H9 (cell line): Measurements from ENCODE around the gene METTL14. TPM values are rescaled to one million over a fixed set of nuclear protein-coding genes. Genes with fewer than 3 reads are reported as not detected.

Experiments used
- DNase-seq: peaks from one replicate; pipeline ENCODE4 v3.0.0-alpha.2; 2017
- H2AFZ ChIP-seq: one replicate; pipeline ENCODE4 v1.6.1; 2013; ENCODE audit warnings: mild to moderate bottlenecking, low read length, control low read depth, moderate library complexity
- H2AK5ac ChIP-seq: 2 replicates; pipeline ENCODE4 v1.6.1; 2013; ENCODE audit warnings: low read length, control low read depth, mixed read lengths; ENCODE audit not compliant: insufficient read length
- H2BK120ac ChIP-seq: one replicate; pipeline ENCODE4 v1.6.1; 2013; ENCODE audit warnings: low read depth, mild to moderate bottlenecking, low read length, control low read depth, inconsistent platforms; ENCODE audit not compliant: poor library complexity, severe bottlenecking
- H2BK12ac ChIP-seq: 2 replicates; pipeline ENCODE4 v1.6.1; 2013; ENCODE audit warnings: low read length, control low read depth, mixed read lengths, low read depth; ENCODE audit not compliant: insufficient read length
- H2BK15ac ChIP-seq: 2 replicates; pipeline ENCODE4 v1.6.1; 2013; ENCODE audit warnings: low read depth, low read length, control low read depth
- H2BK20ac ChIP-seq: one replicate; pipeline ENCODE4 v1.6.1; 2013; ENCODE audit warnings: low read depth, mild to moderate bottlenecking, low read length, control low read depth, inconsistent platforms; ENCODE audit not compliant: poor library complexity, severe bottlenecking
- H2BK5ac ChIP-seq: 2 replicates; pipeline ENCODE4 v1.6.1; 2013; ENCODE audit warnings: low read length, control low read depth, mixed read lengths; ENCODE audit not compliant: insufficient read length
- H3K14ac ChIP-seq: 2 replicates; pipeline ENCODE4 v1.6.1; 2013; ENCODE audit warnings: low read length, control low read depth; ENCODE audit not compliant: insufficient read depth
- H3K18ac ChIP-seq: 2 replicates; pipeline ENCODE4 v1.6.1; 2013; ENCODE audit warnings: low read depth, mild to moderate bottlenecking, mixed read lengths, low read length, control low read depth; ENCODE audit not compliant: insufficient read length
- H3K23ac ChIP-seq: 2 replicates; pipeline ENCODE4 v1.6.1; 2013; ENCODE audit warnings: low read length, control low read depth, mixed read lengths, low read depth; ENCODE audit not compliant: insufficient read length
- H3K23me2 ChIP-seq: 2 replicates; pipeline ENCODE4 v1.6.1; 2013; ENCODE audit warnings: low read depth, mild to moderate bottlenecking, mixed read lengths, low read length, control low read depth; ENCODE audit not compliant: insufficient read length, poor library complexity, severe bottlenecking
- H3K27ac ChIP-seq: 2 replicates; pipeline ENCODE4 v1.5.1; 2013; ENCODE audit warnings: low read length, control low read depth, mixed read lengths, low read depth; ENCODE audit not compliant: insufficient read length
- H3K27me3 ChIP-seq: 2 replicates; pipeline ENCODE4 v1.6.1; 2013; ENCODE audit warnings: low read length, control low read depth, inconsistent platforms; ENCODE audit not compliant: insufficient read depth
- H3K4ac ChIP-seq: 2 replicates; pipeline ENCODE4 v1.6.1; 2013; ENCODE audit warnings: low read depth, mild to moderate bottlenecking, control low read depth, inconsistent platforms, low read length, moderate library complexity
- H3K4me1 ChIP-seq: 2 replicates; pipeline ENCODE4 v1.6.1; 2013; ENCODE audit warnings: low read length, control low read depth, inconsistent platforms; ENCODE audit not compliant: insufficient read depth
- H3K4me2 ChIP-seq: 2 replicates; pipeline ENCODE4 v1.6.1; 2013; ENCODE audit warnings: low read length, control low read depth, mixed read lengths; ENCODE audit not compliant: insufficient read length, insufficient read depth
- H3K56ac ChIP-seq: 2 replicates; pipeline ENCODE4 v1.6.1; 2013; ENCODE audit warnings: low read depth, mild to moderate bottlenecking, mixed read lengths, low read length, control low read depth; ENCODE audit not compliant: insufficient read length
- H3K79me1 ChIP-seq: 2 replicates; pipeline ENCODE4 v1.6.1; 2013; ENCODE audit warnings: low read depth, mild to moderate bottlenecking, moderate library complexity, low read length, control low read depth, inconsistent platforms; ENCODE audit not compliant: insufficient read depth, poor library complexity, severe bottlenecking
- H3K79me2 ChIP-seq: 2 replicates; pipeline ENCODE4 v1.6.1; 2013; ENCODE audit warnings: low read length, control low read depth, inconsistent platforms; ENCODE audit not compliant: insufficient read depth
- H3K9ac ChIP-seq: 2 replicates; pipeline ENCODE4 v1.6.1; 2013; ENCODE audit warnings: low read length, control low read depth, mixed read lengths; ENCODE audit not compliant: insufficient read length; ENCODE audit errors: extremely low read depth
- H3K9me3 ChIP-seq: one replicate; pipeline ENCODE4 v1.6.1; 2013; ENCODE audit warnings: low read depth, low read length, inconsistent platforms; ENCODE audit not compliant: control insufficient read depth
- H3T11ph ChIP-seq: one replicate; pipeline ENCODE4 v1.6.1; 2013; ENCODE audit warnings: mild to moderate bottlenecking, low read length, control low read depth, inconsistent platforms
- H4K20me1 ChIP-seq: one replicate; pipeline ENCODE4 v1.6.1; 2013; ENCODE audit not compliant: control insufficient read depth, insufficient read length, insufficient read depth
- H4K5ac ChIP-seq: 2 replicates; pipeline ENCODE4 v1.6.1; 2013; ENCODE audit warnings: low read depth, mild to moderate bottlenecking, mixed read lengths, low read length, control low read depth; ENCODE audit not compliant: insufficient read length
- H4K8ac ChIP-seq: replicated peaks from 2 replicates; pipeline ENCODE4 v1.6.1; 2013; ENCODE audit warnings: low read length, control low read depth, mixed read lengths, low read depth; ENCODE audit not compliant: insufficient read length
- H4K91ac ChIP-seq: 2 replicates; pipeline ENCODE4 v1.6.1; 2013; ENCODE audit warnings: low read depth, mild to moderate bottlenecking, moderate library complexity, mixed read lengths, low read length, control low read depth; ENCODE audit not compliant: insufficient read length
- H3K27ac Mint-ChIP-seq, 3 experiments: 2 replicates in 2 of 3; 3 replicates in 1 of 3; pipeline ENCODE4 v1.8.0; 2020 to 2021; ENCODE audit warnings: mixed read lengths in 3 of 3, mild to moderate bottlenecking in 1 of 3, moderate library complexity in 1 of 3
- H3K27me3 Mint-ChIP-seq: 2 replicates; pipeline ENCODE4 v1.8.0; 2021; ENCODE audit warnings: low read depth, mild to moderate bottlenecking, moderate library complexity, mixed read lengths
- H3K36me3 Mint-ChIP-seq, 3 experiments: 2 replicates in 2 of 3; 3 replicates in 1 of 3; pipeline ENCODE4 v1.8.0; 2020 to 2021; ENCODE audit warnings: low read depth in 3 of 3, mixed read lengths in 3 of 3; ENCODE audit not compliant: insufficient read depth in 1 of 3
- H3K4me1 Mint-ChIP-seq, 2 experiments: 2 replicates each; pipeline ENCODE4 v1.8.0; 2020; ENCODE audit warnings: mixed read lengths in 2 of 2
- H3K4me3 Mint-ChIP-seq, 2 experiments: 2 replicates in 1 of 2; 3 replicates in 1 of 2; pipeline ENCODE4 v1.8.0; 2020 to 2021; ENCODE audit warnings: mild to moderate bottlenecking in 2 of 2, mixed read lengths in 2 of 2, moderate library complexity in 1 of 2
- H3K9me3 Mint-ChIP-seq, 2 experiments: 2 replicates in 1 of 2; 3 replicates in 1 of 2; pipeline ENCODE4 v1.8.0; 2020; ENCODE audit warnings: mild to moderate bottlenecking in 2 of 2, mixed read lengths in 2 of 2, moderate library complexity in 1 of 2
- WGBS: extraction: QIAGEN DNeasy Blood & Tissue Kit; methylation state at CpG from one replicate; pipeline ENCODE4 v1.1.7; 2013; ENCODE audit warnings: missing lambda C conversion rate, low lambda C conversion rate, mixed read lengths; ENCODE audit not compliant: insufficient read length; ENCODE audit errors: extremely low coverage; 5-methylcytosine and 5-hydroxymethylcytosine counted together
- total RNA-seq: library from RNA; stranded (reverse); gene quantifications from 2 replicates; pipeline ENCODE4 v1.2.1, GENCODE V29; 2021
- TF ChIP-seq, protein P1 (sequence below): fragments of 200-600 bp; sonication (generic); conservative IDR thresholded peaks from 3 replicates; pipeline ENCODE4 v1.8.0; 2021; ENCODE audit warnings: antibody characterized with exemption, mild to moderate bottlenecking

The METTL14 gene
- total RNA-seq, 1 experiment from 2014 or later, result 53.3 TPM

DNA sequence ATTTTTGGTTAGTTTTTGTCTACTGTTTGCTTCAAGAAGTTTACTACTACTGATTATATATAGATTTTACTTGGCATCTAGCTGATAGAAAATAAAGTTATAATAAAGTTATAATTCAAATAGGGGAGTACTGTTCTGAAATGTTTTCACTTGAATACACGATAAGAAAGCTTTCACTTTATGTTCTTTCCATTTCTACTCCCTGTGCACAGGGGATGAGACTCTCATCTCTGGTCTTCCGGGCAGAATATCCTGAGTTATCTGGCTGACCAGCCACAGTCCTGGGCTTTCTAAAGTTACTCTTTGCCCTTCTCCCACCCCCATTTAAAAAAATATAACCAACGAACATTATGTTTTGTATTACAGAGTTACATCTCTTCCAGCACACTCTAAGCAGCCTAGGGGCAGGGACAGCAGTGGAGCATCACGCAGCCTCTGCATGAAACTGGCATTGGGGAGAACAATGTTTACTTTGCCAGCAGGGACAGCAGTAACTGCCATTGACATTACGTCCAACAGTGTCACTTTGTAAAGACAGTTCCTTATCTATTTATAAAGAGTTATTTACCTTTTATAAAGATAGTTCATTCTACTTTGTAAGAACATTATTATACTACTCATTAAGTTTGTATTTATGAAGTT, 64.3 kb downstream of the METTL14 start:
- no peaks in the 10 kb centered on the region for H3K4me1 Mint-ChIP-seq
- H2AK5ac ChIP-seq, result no peak overlapping the region
- no peaks in the 10 kb centered on the region for H3K79me1 ChIP-seq
- H2BK12ac ChIP-seq, result no peak overlapping the region
- peak overlapping the region in 1 of 3 experiments; percentile 34; a peak in 3 of 7 replicates for H3K27ac Mint-ChIP-seq
- no peaks in the 10 kb centered on the region for H3K9me3 Mint-ChIP-seq
- no peak overlapping the region for H3K4me3 Mint-ChIP-seq
- H3K56ac ChIP-seq, result no peak overlapping the region
- H2BK20ac ChIP-seq, result no peak overlapping the region
- no peaks in the 10 kb centered on the region for H3K27me3 Mint-ChIP-seq
- no peak overlapping the region for H4K5ac ChIP-seq
- H3K18ac ChIP-seq, result no peak overlapping the region
- no peak overlapping the region for H4K91ac ChIP-seq
- H3K23me2 ChIP-seq, result no peaks in the 10 kb centered on the region
- peaks cover 10 to 37% (median 19%) of the 10 kb centered on the region in 3 experiments; a peak in 6 of 7 replicates for H3K36me3 Mint-ChIP-seq
- no peaks in the 10 kb centered on the region for H3K9me3 ChIP-seq
- no peaks in the 10 kb centered on the region; the same call in 1 of the 2 replicates for H3K79me2 ChIP-seq
- no peak overlapping the region for H2AFZ ChIP-seq
- no peak overlapping the region for H3K23ac ChIP-seq
- DNase-seq, result no peak
- no peaks in the 10 kb centered on the region for H3K27me3 ChIP-seq
- no peak overlapping the region for H3K9ac ChIP-seq
- no peaks in the 10 kb centered on the region for H3K4me1 ChIP-seq
- H3T11ph ChIP-seq, result no peak overlapping the region
- H3K14ac ChIP-seq, result no peak overlapping the region
- no peak overlapping the region for H4K8ac ChIP-seq
- H2BK5ac ChIP-seq, result no peak overlapping the region
- H2BK15ac ChIP-seq, result no peak overlapping the region
- TF ChIP-seq, protein P1, sequence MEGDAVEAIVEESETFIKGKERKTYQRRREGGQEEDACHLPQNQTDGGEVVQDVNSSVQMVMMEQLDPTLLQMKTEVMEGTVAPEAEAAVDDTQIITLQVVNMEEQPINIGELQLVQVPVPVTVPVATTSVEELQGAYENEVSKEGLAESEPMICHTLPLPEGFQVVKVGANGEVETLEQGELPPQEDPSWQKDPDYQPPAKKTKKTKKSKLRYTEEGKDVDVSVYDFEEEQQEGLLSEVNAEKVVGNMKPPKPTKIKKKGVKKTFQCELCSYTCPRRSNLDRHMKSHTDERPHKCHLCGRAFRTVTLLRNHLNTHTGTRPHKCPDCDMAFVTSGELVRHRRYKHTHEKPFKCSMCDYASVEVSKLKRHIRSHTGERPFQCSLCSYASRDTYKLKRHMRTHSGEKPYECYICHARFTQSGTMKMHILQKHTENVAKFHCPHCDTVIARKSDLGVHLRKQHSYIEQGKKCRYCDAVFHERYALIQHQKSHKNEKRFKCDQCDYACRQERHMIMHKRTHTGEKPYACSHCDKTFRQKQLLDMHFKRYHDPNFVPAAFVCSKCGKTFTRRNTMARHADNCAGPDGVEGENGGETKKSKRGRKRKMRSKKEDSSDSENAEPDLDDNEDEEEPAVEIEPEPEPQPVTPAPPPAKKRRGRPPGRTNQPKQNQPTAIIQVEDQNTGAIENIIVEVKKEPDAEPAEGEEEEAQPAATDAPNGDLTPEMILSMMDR, result no peak
- no peak overlapping the region for H3K4ac ChIP-seq
- H4K20me1 ChIP-seq, result no peaks in the 10 kb centered on the region
- H3K27ac ChIP-seq, result no peak overlapping the region
- WGBS, result no CpG with 5 or more reads among the region's 5 CpGs
- H2BK120ac ChIP-seq, result no peak overlapping the region
- H3K4me2 ChIP-seq, result no peak overlapping the region
